Activated CD4-positive, alpha-beta T cell treated with anti-CD3 and anti-CD28 coated beads, Interleukin-2, amount 10 ng/mL, durations not matched to agents 7 days and 5 days (primary cell): ENCODE measurements around the gene FAM200A. TPM values are rescaled to one million over a fixed set of nuclear protein-coding genes. Genes with fewer than 3 reads are reported as not detected.
A peak's percentile ranks its signal among the peaks of the same experiment; 100 is the strongest.
"Not testable (repeated sequence)": the region's sequence is repeated elsewhere in the genome, so short reads cannot be mapped to it uniquely, and the experiment has no call there.

Source experiments
- CTCF ChIA-PET: fragments of 350-600 bp; sonication (Branson Sonifier 250); formaldehyde crosslinking; loops from one replicate; lab custom pipeline; 2021; ENCODE audit warnings: antibody characterized with exemption; lab: Charles Lee
- POLR2A ChIA-PET: fragments of 350-600 bp; sonication (Branson Sonifier 250); formaldehyde crosslinking; loops from one replicate; lab custom pipeline; 2021; ENCODE audit warnings: antibody characterized with exemption; lab: Charles Lee
- DNase-seq: peaks from one replicate; pipeline ENCODE4 v3.0.0-alpha.2; 2020
- H3K27ac Mint-ChIP-seq: one replicate; pipeline ENCODE4 v1.8.0; 2021; ENCODE audit warnings: mild to moderate bottlenecking, moderate library complexity, mixed read lengths
- H3K27me3 Mint-ChIP-seq: one replicate; pipeline ENCODE4 v1.8.0; 2021; ENCODE audit warnings: mixed read lengths
- H3K36me3 Mint-ChIP-seq: one replicate; pipeline ENCODE4 v1.8.0; 2021; ENCODE audit warnings: low read depth, mixed read lengths
- H3K4me1 Mint-ChIP-seq: one replicate; pipeline ENCODE4 v1.8.0; 2021; ENCODE audit warnings: mixed read lengths
- H3K4me3 Mint-ChIP-seq: one replicate; pipeline ENCODE4 v1.8.0; 2021; ENCODE audit warnings: mild to moderate bottlenecking, moderate library complexity, mixed read lengths
- H3K9me3 Mint-ChIP-seq: one replicate; pipeline ENCODE4 v1.8.0; 2021; ENCODE audit warnings: mixed read lengths
- total RNA-seq, 2 experiments: library from RNA; stranded (reverse); gene quantifications; one replicate each; pipeline ENCODE4 v1.2.3, GENCODE V29; 2021

The FAM200A gene
- total RNA-seq = 1 to 10 TPM; 4.9 to 5.4 TPM

- peaks cover 40% of the 10 kb centered on the region for H3K4me1 Mint-ChIP-seq
- ChIA-PET CTCF (interaction anchor here (1.2 kb wide), 1 partner anchor 17 kb away, joined by 3 read pairs; no protein-coding TSS in a partner anchor), POLR2A (no interaction called here)
- H3K36me3 Mint-ChIP-seq = peaks cover 51% of the 10 kb centered on the region
- H3K4me3 Mint-ChIP-seq = peak within 1 kb of the TSS; percentile 86
- no peaks in the 10 kb centered on the region for H3K27me3 Mint-ChIP-seq
- H3K27ac Mint-ChIP-seq = peak within 1 kb of the TSS; percentile 94
- H3K9me3 Mint-ChIP-seq = peaks cover 13% of the 10 kb centered on the region
- DNase-seq = peak; percentile 86
Observed at GRCh38 chr7:99551767-99552463, at the start of gene FAM200A. TSS of gene FAM200A (minus strand) at chr7:99552114. CDS start at chr7:99548407, 3,707 bp downstream.

- no peak overlapping the region for H3K4me3 Mint-ChIP-seq
- no peaks in the 10 kb centered on the region for H3K9me3 Mint-ChIP-seq
- no peak for DNase-seq
- H3K27me3 Mint-ChIP-seq = no peaks in the 10 kb centered on the region
- H3K36me3 Mint-ChIP-seq = no peaks in the 10 kb centered on the region
- ChIA-PET CTCF (no interaction called here), POLR2A (no interaction called here)
- peaks cover 6% of the 10 kb centered on the region for H3K4me1 Mint-ChIP-seq
- no peak overlapping the region for H3K27ac Mint-ChIP-seq
Observed at GRCh38 chr7:99599836-99600235, 47.9 kb upstream of the FAM200A start.

GRCh38 chr7:99597762-99598501, 46.0 kb upstream of the FAM200A start, which contains the start of gene TMEM225B:
TSS of gene TMEM225B (plus strand) at chr7:99598267. CDS start at chr7:99604389, 6,122 bp downstream.
- ChIA-PET POLR2A (no interaction called here), CTCF (interaction anchor here (1.1 to 1.6 kb wide), 2 partner anchors 11 to 19 kb away, joined by 3 to 6 read pairs; partner anchors contain the start of gene ZSCAN25)
- Mint-ChIP-seq H3K4me3 (no peak within 1 kb of the TSS), H3K27ac (no peak within 1 kb of the TSS), H3K4me1 (peaks cover 4% of the 10 kb centered on the region), H3K36me3 (no peaks in the 10 kb centered on the region), H3K27me3 (no peaks in the 10 kb centered on the region), H3K9me3 (no peaks in the 10 kb centered on the region)
- DNase-seq = peak; percentile 74

DNA sequence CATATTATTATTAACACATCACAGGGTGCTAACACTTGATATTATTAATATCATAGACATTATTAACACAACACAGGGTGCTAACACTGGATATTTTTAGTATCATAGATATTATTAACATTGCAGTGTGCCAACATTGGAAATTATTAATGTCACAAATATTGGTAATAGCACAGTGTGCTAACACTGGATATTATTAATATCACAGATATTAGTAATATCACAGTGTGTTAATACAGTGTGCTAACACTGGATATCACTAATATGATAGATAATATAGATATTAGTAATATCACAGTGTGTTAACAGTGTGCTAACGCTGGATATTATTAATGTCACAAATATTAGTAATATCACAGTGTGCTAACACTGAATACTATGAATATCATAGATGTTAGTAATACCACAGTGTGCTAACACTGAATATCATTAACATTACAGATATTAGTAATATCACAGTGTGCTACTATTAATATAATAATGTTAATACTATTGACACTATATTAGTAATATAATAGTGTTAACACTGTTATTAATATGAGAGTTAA, 44.6 kb upstream of the FAM200A start:
- Mint-ChIP-seq H3K4me3 (no peak overlapping the region), H3K9me3 (no peaks in the 10 kb centered on the region), H3K36me3 (no peaks in the 10 kb centered on the region)

GRCh38 chr7:99594948-99595745, 43.2 kb upstream of the FAM200A start:
- H3K4me3 Mint-ChIP-seq = no peak overlapping the region
- H3K4me1 Mint-ChIP-seq = no peaks in the 10 kb centered on the region
- POLR2A ChIA-PET = no interaction called here
- no peaks in the 10 kb centered on the region for H3K36me3 Mint-ChIP-seq
- H3K27ac Mint-ChIP-seq = no peak overlapping the region
- CTCF ChIA-PET = no interaction called here
- DNase-seq = no peak
- no peaks in the 10 kb centered on the region for H3K27me3 Mint-ChIP-seq
- H3K9me3 Mint-ChIP-seq = no peaks in the 10 kb centered on the region

More for the DNA sequence above, 44.6 kb upstream of the FAM200A start:
- no peaks in the 10 kb centered on the region for H3K27me3 Mint-ChIP-seq
- POLR2A ChIA-PET = no interaction called here
- peaks cover 1% of the 10 kb centered on the region for H3K4me1 Mint-ChIP-seq
- CTCF ChIA-PET = no interaction called here
- no peak for DNase-seq
- H3K27ac Mint-ChIP-seq = no peak overlapping the region

DNA sequence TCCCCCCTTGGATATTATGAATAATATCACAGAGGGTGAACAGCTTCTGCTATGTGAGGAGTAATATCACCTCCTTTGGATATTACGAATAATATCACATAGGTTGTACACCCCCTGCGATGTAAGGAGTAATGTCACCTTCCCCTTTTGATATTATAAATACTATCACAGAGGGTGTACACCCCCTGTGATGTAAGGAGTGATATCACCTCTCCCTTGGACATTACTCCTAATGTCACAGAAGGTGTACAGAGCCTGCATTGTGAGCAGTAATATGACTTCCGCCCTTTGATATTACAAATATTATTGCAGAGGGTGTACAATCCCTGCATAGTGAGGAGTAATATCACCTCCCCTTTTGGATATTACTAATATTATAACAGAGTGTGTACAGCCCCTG, 37.0 kb upstream of the FAM200A start:
- no peaks in the 10 kb centered on the region for H3K9me3 Mint-ChIP-seq

DNA sequence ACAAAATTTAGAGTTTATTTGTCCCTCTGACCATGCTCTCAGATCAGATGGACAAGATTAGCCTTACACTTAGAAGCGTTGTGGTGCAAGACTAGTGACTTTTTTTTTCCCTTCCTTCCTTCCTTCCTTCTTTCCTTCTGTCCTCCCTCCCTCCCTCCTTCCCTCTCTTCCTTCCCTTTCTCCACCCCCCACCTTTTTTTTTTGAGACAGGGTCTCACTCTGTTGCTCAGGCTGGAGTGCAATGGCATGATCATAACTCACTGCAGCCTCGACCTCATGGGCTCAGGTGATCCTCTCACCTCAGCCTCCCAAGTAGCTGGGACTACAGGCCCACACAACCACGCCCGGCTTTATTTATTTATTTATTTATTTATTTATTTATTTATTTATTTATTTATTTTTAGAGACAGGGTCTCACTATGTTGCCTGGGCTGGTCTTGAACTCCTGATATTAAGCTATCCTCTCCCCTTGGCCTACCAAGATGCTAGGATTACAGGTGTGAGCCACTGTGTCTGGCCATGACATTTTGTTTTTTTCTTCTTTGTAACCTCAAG, 28.9 kb upstream of the FAM200A start:
- H3K4me3 Mint-ChIP-seq = peak overlapping the region; percentile 73
- POLR2A ChIA-PET, DNase-seq, H3K36me3 Mint-ChIP-seq, H3K9me3 Mint-ChIP-seq, H3K27me3 Mint-ChIP-seq: not testable (repeated sequence)
- peak overlapping the region; percentile 46 for H3K27ac Mint-ChIP-seq
- H3K4me1 Mint-ChIP-seq = peaks cover 20% of the 10 kb centered on the region
- CTCF ChIA-PET = interaction anchor here (1.0 to 1.3 kb wide), 2 partner anchors 9 to 22 kb away, joined by 3 to 7 read pairs; no protein-coding TSS in a partner anchor

More for the DNA sequence above, 37.0 kb upstream of the FAM200A start:
- H3K27me3 Mint-ChIP-seq = no peaks in the 10 kb centered on the region
- H3K4me1 Mint-ChIP-seq = no peaks in the 10 kb centered on the region
- CTCF ChIA-PET = no interaction called here
- no peak overlapping the region for H3K4me3 Mint-ChIP-seq
- no peak overlapping the region for H3K27ac Mint-ChIP-seq
- POLR2A ChIA-PET = no interaction called here
- no peak for DNase-seq
- H3K36me3 Mint-ChIP-seq = no peaks in the 10 kb centered on the region

DNA sequence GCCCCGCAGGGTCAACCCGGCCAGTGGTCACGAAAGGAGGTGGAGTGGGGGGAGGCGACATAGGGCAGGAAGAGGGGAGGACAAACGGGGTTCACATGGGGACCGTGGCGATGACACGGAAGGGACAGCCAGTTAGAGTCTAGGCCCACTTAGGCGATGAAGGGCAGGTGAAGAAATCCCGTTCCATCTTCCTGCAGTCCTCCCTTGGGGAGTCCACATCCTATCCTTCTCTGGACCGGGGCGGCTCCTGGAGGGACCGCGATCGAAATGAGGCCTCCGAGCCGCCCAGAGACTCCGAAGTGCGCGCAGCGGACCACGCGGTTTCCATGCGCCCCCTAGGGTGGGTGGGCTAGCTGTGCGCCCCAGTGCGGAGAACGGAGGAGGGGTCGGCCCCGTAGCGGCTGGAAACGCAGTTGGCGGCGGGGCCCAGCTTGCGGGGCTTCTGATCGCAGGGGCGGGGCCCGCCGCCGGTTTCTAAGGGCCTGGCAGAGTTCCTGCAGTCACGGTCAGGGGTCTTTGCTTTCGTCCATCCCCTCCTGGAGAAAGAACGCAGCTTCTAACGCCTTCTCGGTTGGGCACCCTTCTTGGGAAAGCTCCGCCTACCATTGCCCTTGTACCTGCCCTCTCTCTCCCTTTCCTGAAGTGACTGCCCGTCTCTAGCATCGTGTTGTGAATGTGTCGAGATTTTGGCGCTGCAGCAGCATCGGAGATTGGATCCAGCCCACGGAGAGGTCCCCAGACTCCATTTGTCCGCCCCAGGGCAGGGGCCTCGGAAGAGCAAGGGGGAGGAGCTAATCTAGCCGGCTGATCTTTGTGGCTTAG, 28.3 kb upstream of the FAM200A start:
- H3K4me3 Mint-ChIP-seq = peak overlapping the region; percentile 73
- no peak overlapping the region for H3K27ac Mint-ChIP-seq
- peaks cover 20% of the 10 kb centered on the region for H3K4me1 Mint-ChIP-seq
- no peaks in the 10 kb centered on the region for H3K9me3 Mint-ChIP-seq
- no peaks in the 10 kb centered on the region for H3K27me3 Mint-ChIP-seq
- ChIA-PET CTCF (interaction anchor here (0.7 to 1.3 kb wide), 3 partner anchors 8 to 406 kb away, joined by 3 to 7 read pairs (median 4); no protein-coding TSS in a partner anchor), POLR2A (no interaction called here)
- DNase-seq = peak; percentile 33
- H3K36me3 Mint-ChIP-seq = no peaks in the 10 kb centered on the region

GRCh38 chr7:99579281-99579955, 27.5 kb upstream of the FAM200A start:
- peak overlapping the region; percentile 73 for H3K4me3 Mint-ChIP-seq
- no peak for DNase-seq
- CTCF ChIA-PET = interaction anchor here (0.7 kb wide), 1 partner anchor 406 kb away, joined by 4 read pairs; no protein-coding TSS in a partner anchor
- peaks cover 3% of the 10 kb centered on the region for H3K36me3 Mint-ChIP-seq
- H3K9me3 Mint-ChIP-seq = no peaks in the 10 kb centered on the region
- H3K27ac Mint-ChIP-seq = no peak overlapping the region
- peaks cover 20% of the 10 kb centered on the region for H3K4me1 Mint-ChIP-seq
- POLR2A ChIA-PET = no interaction called here
- no peaks in the 10 kb centered on the region for H3K27me3 Mint-ChIP-seq

- H3K4me1 Mint-ChIP-seq = peaks cover 20% of the 10 kb centered on the region
- ChIA-PET POLR2A (no interaction called here), CTCF (interaction anchor here (1.0 kb wide), 1 partner anchor 9 kb away, joined by 3 read pairs; no protein-coding TSS in a partner anchor)
- H3K4me3 Mint-ChIP-seq = no peak overlapping the region
- H3K27me3 Mint-ChIP-seq = no peaks in the 10 kb centered on the region
- no peaks in the 10 kb centered on the region for H3K9me3 Mint-ChIP-seq
- H3K27ac Mint-ChIP-seq = no peak overlapping the region
- DNase-seq = no peak
- peaks cover 31% of the 10 kb centered on the region for H3K36me3 Mint-ChIP-seq
Observed at GRCh38 chr7:99576251-99576650, 24.3 kb upstream of the FAM200A start.

DNA sequence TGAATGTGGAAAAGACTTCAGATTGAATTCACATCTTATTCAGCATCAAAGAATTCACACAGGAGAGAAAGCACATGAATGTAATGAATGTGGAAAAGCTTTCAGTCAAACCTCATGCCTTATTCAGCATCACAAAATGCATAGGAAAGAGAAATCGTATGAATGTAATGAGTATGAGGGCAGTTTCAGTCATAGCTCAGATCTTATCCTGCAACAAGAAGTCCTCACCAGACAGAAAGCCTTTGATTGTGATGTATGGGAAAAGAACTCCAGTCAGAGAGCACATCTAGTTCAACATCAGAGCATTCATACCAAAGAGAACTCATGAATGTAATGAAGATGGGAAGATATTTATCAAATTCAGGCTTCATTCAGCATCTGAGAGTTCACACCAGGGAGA, 21.3 kb upstream of the FAM200A start:
- ChIA-PET CTCF (no interaction called here), POLR2A (no interaction called here)
- no peak overlapping the region for H3K4me3 Mint-ChIP-seq
- DNase-seq = no peak
- no peaks in the 10 kb centered on the region for H3K27me3 Mint-ChIP-seq
- H3K4me1 Mint-ChIP-seq = peaks cover 2% of the 10 kb centered on the region
- no peaks in the 10 kb centered on the region for H3K9me3 Mint-ChIP-seq
- no peak overlapping the region for H3K27ac Mint-ChIP-seq
- H3K36me3 Mint-ChIP-seq = peaks cover 49% of the 10 kb centered on the region
